ENCODE data around the gene ANKS6.

ANKS6 gene

GRCh38 chr9:98708933-98709911, 87.1 kb downstream of the ANKS6 start, which contains the start of gene GABBR2:
Gene GABBR2, minus strand, starts transcription at chr9:98708935. Its CDS starts 198 bp downstream, at chr9:98708737.
- peak within 1 kb of the TSS; percentile 61 for H3K4me3 ChIP-seq (ENCODE audit: low read depth, low read length)
- no peak for TF ChIP-seq CTCF (IDR thresholded peaks at IDR 0.05; ENCODE audit: low read depth, low read length)

- TF ChIP-seq CTCF (IDR thresholded peaks at IDR 0.05; ENCODE audit: low read depth, low read length): no peak
Observed at GRCh38 chr9:98708103-98708932, 88.0 kb downstream of the ANKS6 start.

DNA sequence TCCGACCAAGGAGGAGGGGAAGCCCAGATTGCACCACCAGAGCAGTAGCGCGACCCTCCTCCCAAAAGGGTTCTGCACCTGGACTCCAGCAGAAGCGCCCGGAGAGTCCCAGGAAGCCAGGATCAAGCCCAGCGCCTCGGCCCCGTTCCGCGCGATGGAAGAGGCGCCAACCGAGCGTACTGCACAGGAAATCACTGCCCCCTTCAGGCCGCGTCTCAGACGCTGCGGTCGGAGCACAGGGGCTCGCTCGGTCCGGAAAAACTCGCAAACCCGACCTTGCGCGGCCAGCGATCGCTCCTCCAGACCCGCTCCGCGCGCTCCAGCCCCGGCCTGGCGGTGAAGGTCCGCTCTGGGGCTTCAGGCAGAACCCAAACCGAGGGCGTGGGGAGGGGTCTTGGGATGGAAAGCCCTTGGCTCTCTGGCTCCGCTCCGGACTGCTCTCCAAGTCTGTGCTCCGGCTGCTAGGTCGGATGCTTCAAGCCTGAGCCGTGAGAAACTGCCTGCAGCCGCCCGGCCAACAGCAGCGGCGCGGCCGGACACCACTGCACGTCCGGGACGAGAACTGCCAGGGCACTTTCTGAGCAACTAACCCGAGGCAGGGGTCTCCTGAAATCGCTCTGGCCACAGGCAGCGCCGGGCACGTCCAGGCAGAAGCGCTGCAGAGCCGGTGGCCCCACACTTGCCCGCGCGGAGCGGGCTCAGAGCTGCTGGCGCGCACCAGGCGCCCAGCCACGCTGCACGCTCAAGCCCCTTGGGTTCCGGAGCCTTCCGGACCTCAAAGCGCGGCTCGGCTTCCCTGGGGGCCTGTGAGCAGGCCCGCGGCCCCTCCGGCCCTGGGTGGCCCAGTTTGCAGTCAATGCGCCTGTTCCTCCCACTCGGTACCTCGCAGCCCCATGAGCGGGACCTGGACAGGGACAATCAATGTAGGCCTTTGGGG, 88.9 kb downstream of the ANKS6 start:
- TF ChIP-seq CTCF (IDR thresholded peaks at IDR 0.05; ENCODE audit: low read depth, low read length): peak; percentile 63
- H3K4me3 ChIP-seq (ENCODE audit: low read depth, low read length): peak overlapping the region; percentile 61

More at GRCh38 chr9:98708103-98708932, 88.0 kb downstream of the ANKS6 start:
- peak overlapping the region; percentile 61 for H3K4me3 ChIP-seq (ENCODE audit: low read depth, low read length)

- no peak for TF ChIP-seq CTCF (IDR thresholded peaks at IDR 0.05; ENCODE audit: low read depth, low read length)
- peak overlapping the region; percentile 61 for H3K4me3 ChIP-seq (ENCODE audit: low read depth, low read length)
Observed at GRCh38 chr9:98706651-98707165, 89.6 kb downstream of the ANKS6 start.

DNA sequence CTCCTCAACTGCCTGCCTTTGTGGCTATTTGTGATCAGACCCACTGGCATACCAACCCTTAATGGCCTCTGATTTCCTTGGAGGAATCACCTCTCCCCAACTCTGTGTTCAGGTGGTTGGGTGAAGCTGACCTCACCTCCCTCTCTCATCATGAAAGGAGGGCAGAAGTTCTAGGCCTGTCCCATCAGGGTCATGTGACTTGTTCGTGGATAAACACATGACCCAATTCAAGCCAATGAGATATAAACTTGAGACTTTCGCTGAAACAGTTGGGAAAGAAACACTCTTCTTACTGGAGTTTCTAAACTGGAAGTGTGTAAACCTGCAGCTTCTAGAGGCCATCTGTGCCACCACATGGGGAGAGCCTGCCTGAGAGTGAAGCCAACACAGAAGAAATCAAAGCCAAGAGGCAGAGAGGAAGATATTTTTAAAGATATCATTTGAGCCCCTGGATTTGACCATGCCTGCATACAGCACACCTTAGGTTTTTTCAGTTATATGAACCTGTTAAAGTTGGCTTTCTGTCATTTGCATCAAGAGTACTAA, 93.4 kb downstream of the ANKS6 start:
- H3K4me3 ChIP-seq (ENCODE audit: low read depth, low read length): no peak overlapping the region

More for the DNA sequence above, 93.4 kb downstream of the ANKS6 start:
- TF ChIP-seq CTCF (IDR thresholded peaks at IDR 0.05; ENCODE audit: low read depth, low read length): no peak
